ENCODE measurements around the gene ZMYM4. TPM values are rescaled to one million over a fixed set of nuclear protein-coding genes. Genes with fewer than 3 reads are reported as not detected.

ZMYM4 gene
- total and polyA plus RNA-seq, 7 donors: 4.2 to 46.0 (median 36.7) TPM

GRCh38 chr1:35270836-35271235, 2.3 kb downstream of the ZMYM4 start:
- WGBS, 2 donors: 96 to 97% methylated on average over 3 of the region's 3 CpGs
- no peak for TF ChIP-seq POLR2A (IDR thresholded peaks at IDR 0.05)
- TF ChIP-seq CTCF (IDR thresholded peaks at IDR 0.05): no peak
- no peak for TF ChIP-seq EP300 (IDR thresholded peaks at IDR 0.05)
- intact Hi-C loops (cut with DNase I): no loop called here
- DNase-seq: no peak
- Histone ChIP-seq H3K9me3 (no peaks in the 10 kb centered on the region), H3K4me3 (no peak overlapping the region), H3K36me3 (no peaks in the 10 kb centered on the region), H3K4me1 (peaks cover 0 to 30% (median 20%) of the 10 kb centered on the region in 4 donors), H3K27ac (no peak overlapping the region), H3K27me3 (no peaks in the 10 kb centered on the region)

- Histone ChIP-seq H3K9me3 (no peaks in the 10 kb centered on the region), H3K4me3 (no peak overlapping the region), H3K27me3 (no peaks in the 10 kb centered on the region), H3K4me1 (peaks cover 0 to 24% (median 17%) of the 10 kb centered on the region in 4 donors), H3K27ac (no peak overlapping the region), H3K36me3 (no peaks in the 10 kb centered on the region)
- no peak for DNase-seq
- TF ChIP-seq EP300 (IDR thresholded peaks at IDR 0.05) (no peak), POLR2AphosphoS5 (IDR thresholded peaks at IDR 0.05) (no peak), POLR2A (IDR thresholded peaks at IDR 0.05) (no peak)
- 91 to 93% methylated on average over 4 of the region's 4 CpGs for WGBS, 2 donors
- intact Hi-C loops (cut with DNase I): no loop called here
Observed at GRCh38 chr1:35274197-35274596, 5.7 kb downstream of the ZMYM4 start.

- no peaks in the 10 kb centered on the region for H3K4me1 ChIP-seq
- H3K27ac ChIP-seq: no peak overlapping the region
- DNase-seq: no peak
- WGBS, 2 donors: 79 to 91% methylated on average over 6 of the region's 6 CpGs
- no peaks in the 10 kb centered on the region for H3K36me3 ChIP-seq
- no peaks in the 10 kb centered on the region for H3K27me3 ChIP-seq
- no peak overlapping the region for H3K4me3 ChIP-seq
- H3K9me3 ChIP-seq: no peaks in the 10 kb centered on the region
- TF ChIP-seq POLR2AphosphoS5 (IDR thresholded peaks at IDR 0.05): no peak
- TF ChIP-seq CTCF (IDR thresholded peaks at IDR 0.05): no peak
- TF ChIP-seq POLR2A (IDR thresholded peaks at IDR 0.05): no peak
- TF ChIP-seq EP300 (IDR thresholded peaks at IDR 0.05): no peak
- intact Hi-C loops (cut with DNase I): no loop called here
Observed at GRCh38 chr1:35278886-35279554, 10.5 kb downstream of the ZMYM4 start.

GRCh38 chr1:35279555-35279904, 11.0 kb downstream of the ZMYM4 start:
- H3K9me3 ChIP-seq: no peaks in the 10 kb centered on the region
- no peak for DNase-seq
- no peaks in the 10 kb centered on the region for H3K4me1 ChIP-seq
- TF ChIP-seq EP300 (IDR thresholded peaks at IDR 0.05): no peak
- no peak overlapping the region for H3K4me3 ChIP-seq
- H3K27ac ChIP-seq: no peak overlapping the region
- intact Hi-C loops (cut with DNase I): no loop called here
- 82 to 84% methylated on average over 1 of the region's 1 CpG for WGBS, 2 donors
- H3K36me3 ChIP-seq: peaks cover 0 to 4% (median 0%) of the 10 kb centered on the region in 4 donors
- no peaks in the 10 kb centered on the region for H3K27me3 ChIP-seq

GRCh38 chr1:35280006-35280405, 11.5 kb downstream of the ZMYM4 start:
- no peaks in the 10 kb centered on the region for H3K9me3 ChIP-seq
- no peak for DNase-seq
- WGBS, 2 donors: 96 to 98% methylated on average over 1 of the region's 1 CpG
- no peaks in the 10 kb centered on the region for H3K27me3 ChIP-seq
- H3K27ac ChIP-seq: no peak overlapping the region
- H3K36me3 ChIP-seq: peaks cover 0 to 7% (median 0%) of the 10 kb centered on the region in 4 donors
- H3K4me3 ChIP-seq: no peak overlapping the region
- no peak for TF ChIP-seq POLR2AphosphoS5 (IDR thresholded peaks at IDR 0.05)
- no peak for TF ChIP-seq POLR2A (IDR thresholded peaks at IDR 0.05)
- TF ChIP-seq CTCF (IDR thresholded peaks at IDR 0.05): no peak
- TF ChIP-seq EP300 (IDR thresholded peaks at IDR 0.05): no peak
- H3K4me1 ChIP-seq: no peaks in the 10 kb centered on the region
- intact Hi-C loops (cut with DNase I): no loop called here

GRCh38 chr1:35281565-35281964, 13.1 kb downstream of the ZMYM4 start:
- H3K4me1 ChIP-seq: no peaks in the 10 kb centered on the region
- no peak for DNase-seq
- H3K27me3 ChIP-seq: no peaks in the 10 kb centered on the region
- H3K36me3 ChIP-seq: peaks cover 0 to 7% (median 0%) of the 10 kb centered on the region in 4 donors
- H3K27ac ChIP-seq: no peak overlapping the region
- no peak overlapping the region for H3K4me3 ChIP-seq
- no peak for TF ChIP-seq EP300 (IDR thresholded peaks at IDR 0.05)
- intact Hi-C loops (cut with DNase I): no loop called here
- H3K9me3 ChIP-seq: no peaks in the 10 kb centered on the region
- 97 to 98% methylated on average over 3 of the region's 3 CpGs for WGBS, 2 donors
